GM12878 (cell line): Measurements from ENCODE around the gene TNFRSF6B.

Experiments
- EZH2 ChIP-seq: IDR thresholded peaks from 2 replicates; pipeline ENCODE4 v1.6.1; 2012; ENCODE audit warnings: low read depth, mild to moderate bottlenecking, control low read depth, inconsistent platforms, low read length, borderline replicate concordance; ENCODE audit not compliant: control insufficient read depth
- POLR2A ChIP-seq: IDR thresholded peaks from 2 replicates; pipeline ENCODE4 v1.6.1; 2011; ENCODE audit warnings: low read depth, mild to moderate bottlenecking, low read length
- POLR2AphosphoS5 ChIP-seq: IDR thresholded peaks from 2 replicates; pipeline ENCODE4 v1.6.1; 2011; ENCODE audit warnings: mild to moderate bottlenecking, low read length, inconsistent platforms

DNA sequence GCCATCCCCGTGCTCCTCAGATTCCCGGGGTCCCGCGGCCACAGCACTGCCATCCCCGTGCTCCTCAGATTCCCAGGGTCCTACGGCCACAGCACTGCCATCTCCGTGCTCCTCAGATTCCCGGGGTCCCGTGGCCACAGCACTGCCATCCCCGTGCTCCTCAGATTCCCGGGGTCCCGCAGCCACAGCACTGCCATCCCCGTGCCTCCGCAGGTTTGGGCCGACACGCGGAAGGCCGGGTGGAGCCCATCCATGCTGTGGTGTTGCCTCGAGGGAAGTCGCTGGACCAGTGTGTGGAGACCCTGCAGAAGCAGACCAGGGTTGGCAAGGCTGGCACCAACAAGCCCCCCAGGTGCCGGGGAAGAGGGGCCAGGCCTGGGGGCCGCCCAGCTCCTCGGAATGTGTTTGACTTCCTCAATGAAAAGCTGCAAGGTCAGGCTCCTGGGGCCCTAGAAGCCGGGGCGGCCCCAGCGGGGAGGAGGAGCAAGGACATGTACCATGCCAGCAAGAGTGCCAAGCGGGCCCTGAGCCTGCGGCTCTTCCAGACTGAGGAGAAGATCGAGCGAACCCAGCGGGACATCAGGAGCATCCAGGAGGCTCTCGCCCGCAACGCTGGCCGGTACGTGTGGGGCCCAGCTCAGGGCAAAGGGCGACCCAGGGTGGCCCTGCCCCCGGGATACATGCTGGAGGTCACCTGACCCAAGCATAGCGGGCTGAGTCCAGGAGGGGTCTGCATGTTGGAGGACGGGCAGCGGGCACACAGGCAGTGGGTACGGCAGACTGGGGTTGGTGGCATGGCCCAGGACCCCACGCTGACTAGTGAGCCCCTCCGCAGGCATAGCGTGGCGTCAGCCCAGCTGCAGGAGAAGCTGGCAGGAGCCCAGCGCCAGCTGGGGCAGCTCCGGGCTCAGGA lies 38.8 kb downstream of the TNFRSF6B start:
- TF ChIP-seq POLR2AphosphoS5 (no peak), EZH2 (no peak), POLR2A (no peak; the same call in 1 of the 2 replicates)
